ENCODE data around the gene CYB5R3.
"Not testable (repeated sequence)": the region's sequence is repeated elsewhere in the genome, so short reads cannot be mapped to it uniquely, and the experiment has no call there.

The CYB5R3 gene

DNA sequence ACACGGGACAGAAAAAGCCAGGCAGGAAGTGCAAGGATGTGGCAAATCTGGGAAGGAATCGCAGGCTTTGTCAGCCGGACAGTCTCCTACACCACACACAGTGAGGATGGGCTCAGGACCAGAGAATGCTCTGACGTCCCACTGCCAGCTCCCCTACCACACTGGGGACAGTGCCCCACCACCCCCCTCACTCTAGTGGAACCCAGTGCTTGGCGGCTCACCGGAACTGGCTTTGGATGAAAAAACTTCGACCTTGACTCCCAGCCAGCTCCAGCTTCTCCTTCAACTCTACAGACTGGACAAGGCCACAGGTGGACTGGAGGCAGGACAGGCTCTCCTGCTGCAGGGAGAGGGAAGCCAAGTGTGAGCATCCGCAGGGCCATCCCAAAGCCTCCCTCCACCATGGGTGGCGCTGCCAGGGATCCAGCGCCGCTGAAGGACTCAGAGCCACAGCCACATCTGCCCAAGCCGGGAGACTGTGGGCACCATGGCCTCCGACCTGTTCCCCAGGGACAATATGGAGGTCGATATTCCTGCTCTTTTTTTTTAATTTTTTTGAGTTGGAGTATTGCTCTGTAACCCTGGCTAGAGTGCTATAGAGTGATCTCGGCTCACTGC, 71.5 kb downstream of the CYB5R3 start:
- TF ChIP-seq ARNTL (CRISPR knock-in tag; IDR thresholded peaks at IDR 0.05; ENCODE audit: borderline replicate concordance, low read depth) (no peak), TOX (CRISPR knock-in tag; IDR thresholded peaks at IDR 0.05; ENCODE audit: borderline replicate concordance) (no peak), ZFP30 (CRISPR knock-in tag; IDR thresholded peaks at IDR 0.05) (no peak), GLIS3 (CRISPR knock-in tag; IDR thresholded peaks at IDR 0.05) (no peak), CSDC2 (CRISPR knock-in tag; IDR thresholded peaks at IDR 0.05) (no peak), ISL1 (CRISPR knock-in tag; IDR thresholded peaks at IDR 0.05) (no peak)
- ATAC-seq, result no peak

- ATAC-seq, result not testable (repeated sequence)
Observed at GRCh38 chr22:42577141-42577540, 72.1 kb downstream of the CYB5R3 start.

- not testable (repeated sequence) for ATAC-seq
Observed at GRCh38 chr22:42575996-42576574, 73.1 kb downstream of the CYB5R3 start.

- not testable (repeated sequence) for ATAC-seq
Observed at GRCh38 chr22:42574468-42574867, 74.7 kb downstream of the CYB5R3 start.

DNA sequence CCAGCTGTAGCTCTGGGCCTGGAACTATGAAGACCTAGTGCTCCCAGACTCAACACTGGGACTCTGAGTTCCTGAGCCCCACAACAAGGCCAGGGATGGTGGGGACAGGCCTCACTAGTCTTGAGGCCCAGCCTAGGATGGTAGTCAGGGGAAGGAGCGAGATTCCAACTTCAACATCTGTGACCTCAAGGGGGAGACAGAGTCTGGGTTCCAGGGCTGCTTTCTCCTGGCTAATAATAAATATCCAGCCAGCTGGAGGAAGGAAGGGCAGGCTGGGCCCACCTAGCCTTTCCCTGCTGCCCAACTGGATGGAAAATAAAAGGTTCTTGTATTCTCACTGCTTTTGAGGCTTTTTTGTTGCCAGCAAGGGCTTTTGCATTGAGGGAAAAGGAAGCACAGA, 75.1 kb downstream of the CYB5R3 start:
- ATAC-seq, result not testable (repeated sequence)

- ATAC-seq, result not testable (repeated sequence)
Observed at GRCh38 chr22:42571068-42571467, 78.1 kb downstream of the CYB5R3 start.

- not testable (repeated sequence) for ATAC-seq
Observed at GRCh38 chr22:42570580-42570979, 78.6 kb downstream of the CYB5R3 start.

GRCh38 chr22:42567950-42568349, 81.2 kb downstream of the CYB5R3 start:
- not testable (repeated sequence) for ATAC-seq

All from SK-N-SH treated with all-trans-retinoic acid at 6 μM for 48 hours (cell line).